Glutamatergic neuron (in vitro differentiated cells): ENCODE data around the gene HAO2. TPM values are rescaled to one million over a fixed set of nuclear protein-coding genes. Genes with fewer than 3 reads are reported as not detected.
A peak's percentile ranks its signal among the peaks of the same experiment; 100 is the strongest.

Experiments
- DNase-seq: peaks from one replicate; pipeline ENCODE4 v3.0.0; 2022
- H3K27ac Mint-ChIP-seq: one replicate; pipeline ENCODE4 v1.8.0; 2020; ENCODE audit warnings: mild to moderate bottlenecking, mixed read lengths, inconsistent platforms; ENCODE audit not compliant: unreplicated experiment
- H3K27me3 Mint-ChIP-seq: one replicate; pipeline ENCODE4 v1.8.0; 2020; ENCODE audit warnings: mild to moderate bottlenecking, moderate library complexity, mixed read lengths, inconsistent platforms; ENCODE audit not compliant: unreplicated experiment
- H3K36me3 Mint-ChIP-seq: one replicate; pipeline ENCODE4 v1.8.0; 2020; ENCODE audit warnings: mild to moderate bottlenecking, mixed read lengths, inconsistent platforms; ENCODE audit not compliant: unreplicated experiment
- H3K4me1 Mint-ChIP-seq: one replicate; pipeline ENCODE4 v1.8.0; 2020; ENCODE audit warnings: mild to moderate bottlenecking, low read depth, mixed read lengths, inconsistent platforms; ENCODE audit not compliant: unreplicated experiment
- H3K4me3 Mint-ChIP-seq: one replicate; pipeline ENCODE4 v1.8.0; 2020; ENCODE audit warnings: mild to moderate bottlenecking, mixed read lengths, inconsistent platforms; ENCODE audit not compliant: unreplicated experiment
- H3K9me3 Mint-ChIP-seq: one replicate; pipeline ENCODE4 v1.8.0; 2020; ENCODE audit warnings: mild to moderate bottlenecking, moderate library complexity, mixed read lengths, inconsistent platforms; ENCODE audit not compliant: unreplicated experiment
- CTCF ChIP-seq: fragments of 200-600 bp; sonication (generic); IDR thresholded peaks from one replicate; pipeline ENCODE4 v1.5.0; 2021; ENCODE audit not compliant: partially characterized antibody, unreplicated experiment
- total RNA-seq: library from RNA; stranded (reverse); fragmentation: NEBNext Ultra II Directional; extraction: Animal tissue kit (Norgen Biotek cat#: 25700); gene quantifications from one replicate; pipeline ENCODE4 v1.2.1, GENCODE V29; 2021; ENCODE audit not compliant: unreplicated experiment

HAO2 gene
- total RNA-seq, 1 donor from 2014 or later = not detected

- no peak for TF ChIP-seq CTCF
- Mint-ChIP-seq H3K9me3 (no peaks in the 10 kb centered on the region), H3K27me3 (peaks cover 1% of the 10 kb centered on the region), H3K36me3 (no peaks in the 10 kb centered on the region), H3K27ac (no peak overlapping the region), H3K4me1 (peaks cover 1% of the 10 kb centered on the region), H3K4me3 (no peak overlapping the region)
- DNase-seq = no peak
These were observed 44.4 kb upstream of the HAO2 start for GRCh38 chr1:119324198-119324597.

GRCh38 chr1:119326251-119326650 is 42.3 kb upstream of the HAO2 start:
- Mint-ChIP-seq H3K27ac (no peak overlapping the region), H3K4me3 (peak overlapping the region; percentile 51), H3K36me3 (no peaks in the 10 kb centered on the region), H3K4me1 (peaks cover 1% of the 10 kb centered on the region), H3K9me3 (no peaks in the 10 kb centered on the region), H3K27me3 (peaks cover 1% of the 10 kb centered on the region)
- DNase-seq = no peak
- no peak for TF ChIP-seq CTCF

GRCh38 chr1:119327094-119327449 is 41.5 kb upstream of the HAO2 start:
- Mint-ChIP-seq H3K4me1 (peaks cover 1% of the 10 kb centered on the region), H3K9me3 (no peaks in the 10 kb centered on the region), H3K4me3 (peak overlapping the region; percentile 89), H3K36me3 (no peaks in the 10 kb centered on the region), H3K27ac (no peak overlapping the region), H3K27me3 (peaks cover 1% of the 10 kb centered on the region)
- no peak for DNase-seq
- no peak for TF ChIP-seq CTCF

- Mint-ChIP-seq H3K9me3 (no peaks in the 10 kb centered on the region), H3K4me1 (peaks cover 1% of the 10 kb centered on the region), H3K4me3 (peak overlapping the region; percentile 89), H3K36me3 (no peaks in the 10 kb centered on the region), H3K27ac (no peak overlapping the region), H3K27me3 (peaks cover 1% of the 10 kb centered on the region)
- TF ChIP-seq CTCF = peak; percentile 57
- peak; percentile 73 for DNase-seq
These were observed 41.0 kb upstream of the HAO2 start for GRCh38 chr1:119327450-119328155.

GRCh38 chr1:119329541-119330461 is 38.8 kb upstream of the HAO2 start:
- no peak for TF ChIP-seq CTCF

More at GRCh38 chr1:119329541-119330461, 38.8 kb upstream of the HAO2 start:
- DNase-seq = no peak
- Mint-ChIP-seq H3K27me3 (peaks cover 1% of the 10 kb centered on the region), H3K27ac (no peak overlapping the region), H3K9me3 (no peaks in the 10 kb centered on the region), H3K36me3 (no peaks in the 10 kb centered on the region), H3K4me3 (no peak overlapping the region), H3K4me1 (no peaks in the 10 kb centered on the region)
